B cell (primary cell): Measurements from ENCODE around the gene MRPL55.

Source experiments
- CTCF ChIP-seq: fragments of 200-600 bp; IDR thresholded peaks from one replicate; pipeline ENCODE4 v1.8.0; 2022; ENCODE audit warnings: antibody characterized with exemption, mild to moderate bottlenecking
- EZH2 ChIP-seq: IDR thresholded peaks from 2 replicates; pipeline ENCODE4 v1.6.1; 2012; ENCODE audit warnings: borderline replicate concordance, low read depth, mild to moderate bottlenecking, moderate library complexity, low read length; ENCODE audit not compliant: insufficient read depth, poor library complexity, severe bottlenecking

- TF ChIP-seq CTCF (no peak), EZH2 (no peak)
These were observed 48.0 kb upstream of the MRPL55 start for GRCh38 chr1:228156941-228157728.
